GM10266 (cell line): Measurements from ENCODE around the gene OR51F2.

Experiments
- DNase-seq: peaks from one replicate; pipeline ENCODE4 v3.0.0; 2012; ENCODE audit errors: extremely low spot score
- CTCF ChIP-seq: IDR thresholded peaks from 2 replicates; pipeline ENCODE4 v1.5.1; 2012; ENCODE audit warnings: mild to moderate bottlenecking, low read depth; ENCODE audit not compliant: control insufficient read depth, insufficient read depth; ENCODE audit errors: missing control alignments

Gene OR51F2

GRCh38 chr11:4809246-4809645 is 11.9 kb upstream of the OR51F2 start:
- DNase-seq, result no peak
- no peak for TF ChIP-seq CTCF

DNA sequence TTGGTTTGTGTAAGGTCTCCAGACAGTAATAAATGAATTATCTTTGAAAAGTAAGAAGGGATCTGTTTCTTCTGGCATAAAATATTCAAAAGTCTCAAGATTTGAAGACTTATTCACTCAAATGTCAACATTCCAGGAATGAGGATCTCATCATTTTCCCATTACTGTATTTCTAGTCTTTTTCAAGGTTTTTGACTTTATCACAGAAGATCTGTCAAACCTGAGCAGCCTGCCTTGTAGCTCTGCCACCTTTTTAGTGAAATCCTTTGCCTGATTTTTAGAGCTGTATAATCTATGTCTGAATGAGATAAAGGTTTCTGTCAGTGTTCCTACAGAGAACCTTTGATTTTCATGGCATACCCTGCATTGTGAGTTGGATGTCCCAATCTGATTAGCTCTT is 4.0 kb downstream of the OR51F2 start:
- no peak for DNase-seq
- no peak for TF ChIP-seq CTCF

- no peak for DNase-seq
- no peak for TF ChIP-seq CTCF
Observed at GRCh38 chr11:4826425-4826824, 5.3 kb downstream of the OR51F2 start.

DNA sequence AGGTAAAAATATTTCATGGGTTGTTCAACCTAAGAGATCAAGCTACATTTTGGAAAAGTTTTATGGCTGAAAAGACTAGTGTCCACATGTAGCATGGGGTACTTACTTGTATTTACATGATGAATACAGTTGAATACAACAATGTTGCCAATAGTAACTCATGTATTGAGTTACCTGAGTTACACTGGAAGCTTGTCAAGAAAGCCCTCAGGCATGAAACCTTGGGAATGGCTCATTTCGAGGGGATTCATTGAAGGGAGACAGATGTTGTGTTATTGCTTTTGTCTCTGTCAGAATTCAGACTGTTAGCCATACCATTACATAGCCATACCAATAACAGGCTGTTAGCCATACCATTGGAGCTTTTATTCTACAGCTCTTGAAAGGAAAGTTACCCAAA is 9.2 kb downstream of the OR51F2 start:
- no peak for DNase-seq
- TF ChIP-seq CTCF, result no peak

DNA sequence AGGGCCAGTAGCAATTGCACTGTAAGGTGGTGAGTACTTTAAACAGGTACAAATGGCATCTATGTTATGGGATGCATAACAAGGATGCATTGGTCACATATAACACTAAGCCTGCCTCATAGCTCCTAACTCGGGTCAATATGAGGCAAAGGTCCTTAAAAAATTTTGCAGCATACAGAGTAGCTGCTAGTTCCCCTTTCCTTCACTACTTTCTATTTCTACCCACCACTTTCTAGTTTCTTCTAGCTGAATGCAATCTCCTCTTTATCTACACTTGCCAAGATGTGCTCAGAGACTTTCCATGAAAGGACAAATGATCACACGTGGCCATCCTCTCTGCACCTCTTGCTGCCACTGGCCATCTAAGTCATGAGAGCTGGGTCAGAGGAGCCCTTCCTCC is 9.8 kb downstream of the OR51F2 start:
- DNase-seq, result no peak
- TF ChIP-seq CTCF, result no peak

DNA sequence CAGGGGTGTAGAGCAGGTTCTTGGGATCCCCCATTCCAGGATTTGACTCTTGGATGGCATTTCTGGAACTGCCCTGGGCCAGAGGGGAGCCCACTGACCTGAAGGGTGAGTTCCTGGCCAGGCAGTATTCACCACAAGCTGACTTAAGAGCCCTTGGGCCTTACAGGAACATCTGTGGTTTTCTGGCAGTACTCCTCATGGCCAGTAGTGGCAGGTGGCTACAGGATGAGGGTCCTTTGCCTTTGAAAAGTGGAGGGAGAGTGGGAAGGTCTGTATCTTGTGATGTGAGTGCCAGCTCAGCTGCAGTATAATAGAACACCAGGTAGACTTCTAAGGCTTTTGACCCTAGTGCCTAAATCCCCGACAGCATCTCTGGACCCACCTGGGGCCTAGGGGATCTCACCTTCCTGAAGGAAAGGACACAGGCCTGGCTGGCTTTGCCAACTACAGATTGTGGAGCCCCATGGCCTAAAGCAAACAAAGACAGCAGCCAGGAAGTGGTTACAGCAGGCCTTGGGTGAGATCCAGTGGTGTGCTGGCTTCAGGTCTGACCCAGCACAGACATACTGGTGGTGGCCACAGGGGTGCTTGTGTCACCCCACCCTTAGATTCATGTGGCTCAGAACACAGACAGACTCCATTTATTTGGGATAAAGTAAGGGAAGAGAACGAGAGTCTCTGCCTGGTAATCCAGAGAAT is 18.9 kb downstream of the OR51F2 start:
- TF ChIP-seq CTCF, result no peak
- no peak for DNase-seq

DNA sequence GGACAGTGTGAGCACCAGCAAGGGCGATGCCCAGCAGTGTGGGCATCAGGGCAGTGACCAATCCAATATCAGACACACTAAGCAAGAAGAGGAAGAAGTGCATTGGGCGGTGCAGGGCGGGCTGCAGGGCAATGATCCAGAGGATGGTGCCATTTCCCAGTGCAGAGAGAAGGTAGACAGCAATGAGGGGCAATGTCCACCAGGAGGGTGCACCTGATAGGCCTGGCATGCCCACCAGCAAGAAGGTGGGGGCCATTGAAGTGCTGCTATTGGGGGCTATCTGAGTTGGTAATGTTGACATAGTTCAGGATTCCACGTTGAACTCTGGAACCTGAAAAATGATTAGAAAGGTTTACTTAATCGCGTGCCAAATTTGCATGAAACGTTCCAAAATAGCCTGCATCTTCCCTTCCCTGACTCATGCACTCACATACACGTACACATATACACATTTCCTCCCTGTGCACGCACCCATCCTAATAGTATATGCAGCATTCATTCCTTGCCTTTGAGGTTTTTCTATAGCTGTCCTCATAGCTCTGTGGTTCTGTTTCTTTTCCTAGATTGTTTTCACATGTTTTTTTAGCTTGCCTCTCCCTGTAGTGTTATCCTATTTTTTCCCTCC is 27.9 kb downstream of the OR51F2 start, which contains the start of gene OR51S1:
OR51S1 (minus strand) TSS at position 301 of the 625 bp plus-strand sequence; CDS start at position 301, 0 bp downstream.
- TF ChIP-seq CTCF, result no peak
- no peak for DNase-seq
